ENCODE results near the gene SBNO2. TPM values are rescaled to one million over a fixed set of nuclear protein-coding genes. Genes with fewer than 3 reads are reported as not detected.

Gene SBNO2
- total and polyA plus RNA-seq, 2 donors (not counting 1 experiment from before 2014, with no cell fraction given), result 42.8 to 83.3 TPM

GRCh38 chr19:1102407-1103131 lies 71.5 kb downstream of the SBNO2 start:
- 56% methylated on average over 4 of the region's 17 CpGs for WGBS (ENCODE audit: insufficient coverage)
- Histone ChIP-seq H4K20me1 (ENCODE audit: control insufficient read depth, insufficient read depth, low read length, poor library complexity, severe bottlenecking) (peaks cover 28% of the 10 kb centered on the region), H3K9ac (ENCODE audit: low read length) (no peak overlapping the region), H3K36me3 (replicated peaks in 1 of 2; ENCODE audit: control extremely low read depth in 1 of 2, control insufficient read depth in 1 of 2, extremely low read depth in 1 of 2, insufficient read depth in 2 of 2, low read length in 1 of 2) (peaks cover 0 to 15% of the 10 kb centered on the region in 2 experiments), H3K4me1 (ENCODE audit: control insufficient read depth in 2 of 2, insufficient read depth in 2 of 2, low read length in 2 of 2) (peaks cover 26 to 55% of the 10 kb centered on the region in 2 donors), H3K9me3 (ENCODE audit: control extremely low read depth in 1 of 3, control insufficient read depth in 2 of 3, insufficient read depth in 1 of 3, low read length in 2 of 3) (no peaks in the 10 kb centered on the region), H3K27ac (ENCODE audit: low read length in 2 of 2) (peak overlapping the region; percentile 29 to 100), H2AFZ (ENCODE audit: insufficient read depth, low read depth, low read length, poor library complexity, severe bottlenecking) (no peak overlapping the region), H3K4me3 (ENCODE audit: control extremely low read depth in 1 of 5, extremely low read depth in 1 of 5, insufficient read depth in 1 of 5, low read depth in 2 of 5, low read length in 4 of 5) (no peak overlapping the region), H3K27me3 (replicated peaks in 1 of 4; ENCODE audit: control extremely low read depth in 1 of 4, control insufficient read depth in 3 of 4, insufficient read depth in 4 of 4, low read length in 3 of 4) (no peaks in the 10 kb centered on the region), H3K79me2 (ENCODE audit: control insufficient read depth, insufficient read depth, low read length) (peaks cover 11% of the 10 kb centered on the region), H3K4me2 (replicated peaks; ENCODE audit: low read depth, low read length, poor library complexity, severe bottlenecking) (peak overlapping the region; percentile 96)
- ChIA-PET POLR2A (interaction anchor here (0.6 to 4.0 kb wide), 14 partner anchors 8 to 166 kb away, joined by 3 to 21 read pairs (median 6); partner anchors contain the start of genes ABCA7, ARHGAP45, CIRBP and POLR2E), CTCF (interaction anchor here (0.6 to 2.7 kb wide), 8 partner anchors 10 to 171 kb away, joined by 3 to 14 read pairs (median 4); no protein-coding TSS in a partner anchor)
- TF ChIP-seq EZH2 (IDR thresholded peaks at IDR 0.05; ENCODE audit: borderline replicate concordance, insufficient read depth, low read depth, low read length, poor library complexity, severe bottlenecking) (no peak), CTCF (IDR thresholded peaks at IDR 0.05) (no peak)
- intact Hi-C loops (cut with micrococcal nuclease), result loop anchor here (1.0 to 5.0 kb wide), 5 partner anchors 7 to 165 kb away; partner anchors contain the start of genes ABCA7, ARHGAP45, ATP5F1D and CIRBP
- ATAC-seq (ENCODE audit: low read depth) (no peak), DNase-seq (peak; percentile 52)
- no peaks in the 10 kb centered on the region for H3K9me3 Mint-ChIP-seq (ENCODE audit: insufficient read depth)
- peak overlapping the region; percentile 94 for H3K27ac Mint-ChIP-seq
- H3K27me3 Mint-ChIP-seq, result no peaks in the 10 kb centered on the region
- H3K4me3 Mint-ChIP-seq, result peak overlapping the region; percentile 57
- peaks cover 42% of the 10 kb centered on the region for H3K4me1 Mint-ChIP-seq

- Histone ChIP-seq H3K79me2 (ENCODE audit: control insufficient read depth, insufficient read depth, low read length) (peaks cover 11% of the 10 kb centered on the region), H3K27me3 (replicated peaks in 1 of 4; ENCODE audit: control extremely low read depth in 1 of 4, control insufficient read depth in 3 of 4, insufficient read depth in 4 of 4, low read length in 3 of 4) (no peaks in the 10 kb centered on the region), H3K9me3 (ENCODE audit: control extremely low read depth in 1 of 3, control insufficient read depth in 2 of 3, insufficient read depth in 1 of 3, low read length in 2 of 3) (no peaks in the 10 kb centered on the region), H3K4me1 (ENCODE audit: control insufficient read depth in 2 of 2, insufficient read depth in 2 of 2, low read length in 2 of 2) (peaks cover 26 to 42% of the 10 kb centered on the region in 2 donors), H2AFZ (ENCODE audit: insufficient read depth, low read depth, low read length, poor library complexity, severe bottlenecking) (peak overlapping the region; percentile 62), H3K27ac (ENCODE audit: low read length in 2 of 2) (peak overlapping the region; percentile 2 to 100), H4K20me1 (ENCODE audit: control insufficient read depth, insufficient read depth, low read length, poor library complexity, severe bottlenecking) (peaks cover 16% of the 10 kb centered on the region), H3K4me3 (ENCODE audit: control extremely low read depth in 1 of 5, extremely low read depth in 1 of 5, insufficient read depth in 1 of 5, low read depth in 2 of 5, low read length in 4 of 5) (peak overlapping the region in 3 of 5 experiments; percentile 0 to 23 (median 11)), H3K36me3 (replicated peaks in 1 of 2; ENCODE audit: control extremely low read depth in 1 of 2, control insufficient read depth in 1 of 2, extremely low read depth in 1 of 2, insufficient read depth in 2 of 2, low read length in 1 of 2) (peaks cover 0 to 4% of the 10 kb centered on the region in 2 experiments), H3K4me2 (replicated peaks; ENCODE audit: low read depth, low read length, poor library complexity, severe bottlenecking) (peak overlapping the region; percentile 58), H3K9ac (ENCODE audit: low read length) (peak overlapping the region; percentile 22)
- DNase-seq (no peak), ATAC-seq (ENCODE audit: low read depth) (no peak)
- ChIA-PET CTCF (interaction anchor here (0.6 to 2.7 kb wide), 6 partner anchors 12 to 143 kb away, joined by 3 to 14 read pairs (median 4); partner anchors contain the start of gene ARHGAP45), POLR2A (interaction anchor here (0.6 to 4.0 kb wide), 5 partner anchors 10 to 26 kb away, joined by 3 to 21 read pairs (median 5); no protein-coding TSS in a partner anchor)
- WGBS (ENCODE audit: insufficient coverage), result 18% methylated on average over 9 of the region's 9 CpGs
- no peaks in the 10 kb centered on the region for H3K9me3 Mint-ChIP-seq (ENCODE audit: insufficient read depth)
- intact Hi-C loops (cut with micrococcal nuclease), result loop anchor here (5.0 kb wide), 3 partner anchors 34 to 166 kb away; partner anchors contain the start of genes ARHGAP45, ATP5F1D and CIRBP
- TF ChIP-seq EZH2 (IDR thresholded peaks at IDR 0.05; ENCODE audit: borderline replicate concordance, insufficient read depth, low read depth, low read length, poor library complexity, severe bottlenecking), result no peak
- no peak for TF ChIP-seq CTCF (IDR thresholded peaks at IDR 0.05)
- peak overlapping the region; percentile 75 for H3K27ac Mint-ChIP-seq
- peaks cover 37% of the 10 kb centered on the region for H3K4me1 Mint-ChIP-seq
- H3K27me3 Mint-ChIP-seq, result no peaks in the 10 kb centered on the region
- peak overlapping the region; percentile 56 for H3K4me3 Mint-ChIP-seq
Observed at GRCh38 chr19:1101337-1101698, 72.8 kb downstream of the SBNO2 start.
